IMR-90 (cell line): Measurements from ENCODE around the gene MT1A. TPM values are rescaled to one million over a fixed set of nuclear protein-coding genes. Genes with fewer than 3 reads are reported as not detected.

ENCODE experiments used
- ATAC-seq: fragments of 200-7000 bp; cut with Tn5 transposase; 2 replicates; pipeline ENCODE4 v1.9.1; 2020; ENCODE audit warnings: low read depth, mild to moderate bottlenecking, moderate library complexity
- BruUV-seq: library from RNA; stranded (reverse); fragments of 400-500 nt; replicated peaks from 2 replicates; lab custom pipeline; 2021; lab: Mats Ljungman, UMichigan
- CTCF ChIA-PET: fragments of 300-600 bp; formaldehyde crosslinking; extraction: SDS; loops from one replicate; lab custom pipeline; 2021; ENCODE audit warnings: antibody characterized with exemption; lab: Yijun Ruan, JAX
- POLR2A ChIA-PET: fragments of 300-600 bp; sonication (Branson Sonifier 250); formaldehyde crosslinking; loops from one replicate; lab custom pipeline; 2022; ENCODE audit warnings: antibody characterized with exemption; ENCODE audit not compliant: unreplicated experiment; lab: Charles Lee
- DNase-seq: peaks from one replicate; pipeline ENCODE4 v3.0.0; 2013
- H2AFZ ChIP-seq: replicated peaks from 2 replicates; pipeline ENCODE3; 2013; ENCODE audit warnings: low read length, mild to moderate bottlenecking; ENCODE audit not compliant: poor library complexity
- H2AK5ac ChIP-seq: 2 replicates; pipeline ENCODE4 v1.6.1; 2013; ENCODE audit warnings: low read depth, low read length, inconsistent platforms
- H2AK9ac ChIP-seq: replicated peaks from 2 replicates; pipeline ENCODE3; 2013; ENCODE audit warnings: mild to moderate bottlenecking, low read depth, low read length, moderate library complexity; ENCODE audit not compliant: poor library complexity
- H2BK120ac ChIP-seq: 2 replicates; pipeline ENCODE4 v1.6.1; 2013; ENCODE audit warnings: low read depth, low read length, inconsistent platforms
- H2BK15ac ChIP-seq: 3 replicates; pipeline ENCODE4 v1.6.1; 2013; ENCODE audit warnings: low read depth, low read length, inconsistent platforms
- H2BK20ac ChIP-seq: 2 replicates; pipeline ENCODE4 v1.6.1; 2013; ENCODE audit warnings: low read depth, mild to moderate bottlenecking, inconsistent platforms, low read length, moderate library complexity
- H2BK5ac ChIP-seq: 2 replicates; pipeline ENCODE4 v1.6.1; 2013; ENCODE audit warnings: mild to moderate bottlenecking, low read depth, low read length, inconsistent platforms; ENCODE audit not compliant: poor library complexity, severe bottlenecking
- H3K14ac ChIP-seq: replicated peaks from 2 replicates; pipeline ENCODE4 v1.6.1; 2013; ENCODE audit warnings: low read depth, low read length, inconsistent platforms
- H3K18ac ChIP-seq: 2 replicates; pipeline ENCODE4 v1.6.1; 2013; ENCODE audit warnings: low read depth, low read length, control low read depth
- H3K23ac ChIP-seq: 2 replicates; pipeline ENCODE4 v1.6.1; 2013; ENCODE audit warnings: low read depth, low read length, inconsistent platforms
- H3K27ac ChIP-seq: 2 replicates; pipeline ENCODE4 v1.5.1; 2013; ENCODE audit warnings: mild to moderate bottlenecking, control low read depth, low read length; ENCODE audit not compliant: insufficient read depth
- H3K27me3 ChIP-seq: 2 replicates; pipeline ENCODE4 v1.6.1; 2013; ENCODE audit warnings: low read length; ENCODE audit not compliant: control insufficient read depth, insufficient read depth
- H3K36me3 ChIP-seq: 2 replicates; pipeline ENCODE4 v1.6.1; 2013; ENCODE audit warnings: low read length, mixed read lengths; ENCODE audit not compliant: control insufficient read depth, insufficient read depth
- H3K4ac ChIP-seq: 2 replicates; pipeline ENCODE4 v1.6.1; 2013; ENCODE audit warnings: low read depth, low read length, inconsistent platforms
- H3K4me1 ChIP-seq: 2 replicates; pipeline ENCODE4 v1.6.1; 2013; ENCODE audit warnings: low read length, mixed read lengths; ENCODE audit not compliant: control insufficient read depth, insufficient read depth
- H3K4me2 ChIP-seq: 2 replicates; pipeline ENCODE4 v1.6.1; 2013; ENCODE audit warnings: low read depth, mild to moderate bottlenecking, control low read depth, low read length, moderate library complexity
- H3K4me3 ChIP-seq: 2 replicates; pipeline ENCODE4 v1.5.1; 2013; ENCODE audit warnings: low read depth, mild to moderate bottlenecking, control low read depth, low read length, moderate library complexity; ENCODE audit not compliant: insufficient read depth
- H3K56ac ChIP-seq: 2 replicates; pipeline ENCODE4 v1.6.1; 2013; ENCODE audit warnings: low read length, inconsistent platforms; ENCODE audit not compliant: insufficient read depth; ENCODE audit errors: extremely low read depth
- H3K79me1 ChIP-seq, 2 experiments: 2 replicates each; pipeline ENCODE4 v1.6.1; 2013; ENCODE audit warnings: low read length in 2 of 2, inconsistent platforms in 1 of 2, low read depth in 1 of 2
- H3K9ac ChIP-seq: 2 replicates; pipeline ENCODE4 v1.6.1; 2013; ENCODE audit warnings: low read depth, low read length, control low read depth
- H3K9me1 ChIP-seq: 2 replicates; pipeline ENCODE4 v1.6.1; 2013; ENCODE audit warnings: low read length, inconsistent platforms; ENCODE audit not compliant: insufficient read depth
- H3K9me3 ChIP-seq: 2 replicates; pipeline ENCODE4 v1.6.1; 2013; ENCODE audit warnings: low read length; ENCODE audit not compliant: control insufficient read depth, insufficient read depth
- H4K20me1 ChIP-seq: 2 replicates; pipeline ENCODE4 v1.6.1; 2013; ENCODE audit warnings: low read length, inconsistent platforms; ENCODE audit not compliant: insufficient read depth
- H4K5ac ChIP-seq: 2 replicates; pipeline ENCODE4 v1.6.1; 2013; ENCODE audit warnings: mild to moderate bottlenecking, low read depth, low read length, control low read depth
- H4K8ac ChIP-seq, 2 experiments: 2 replicates each; pipeline ENCODE4 v1.6.1; 2013; ENCODE audit warnings: low read depth in 2 of 2, low read length in 2 of 2, control low read depth in 1 of 2, inconsistent platforms in 1 of 2
- H4K91ac ChIP-seq: 2 replicates; pipeline ENCODE4 v1.6.1; 2013; ENCODE audit warnings: low read depth, low read length, inconsistent platforms; ENCODE audit not compliant: insufficient read depth
- BHLHE40 ChIP-seq: fragments of 150-350 bp; IDR thresholded peaks from 2 replicates; pipeline ENCODE4 v1.6.1; 2016; ENCODE audit warnings: mild to moderate bottlenecking, low read depth, low read length
- CEBPB ChIP-seq: IDR thresholded peaks from 2 replicates; pipeline ENCODE4 v1.6.1; 2012; ENCODE audit warnings: low read depth, low read length, improper control_type of control experiment
- FOS ChIP-seq: fragments of 150-350 bp; IDR thresholded peaks from 2 replicates; pipeline ENCODE4 v1.6.1; 2016; ENCODE audit warnings: low read depth, low read length
- MXI1 ChIP-seq: IDR thresholded peaks from 2 replicates; pipeline ENCODE4 v1.6.1; 2012; ENCODE audit warnings: low read depth, mild to moderate bottlenecking, low read length, moderate library complexity, borderline replicate concordance
- NFE2L2 ChIP-seq: fragments of 150-350 bp; IDR thresholded peaks from 2 replicates; pipeline ENCODE4 v1.6.1; 2016; ENCODE audit warnings: low read depth, mild to moderate bottlenecking, low read length
- WGBS, 2 experiments: methylation state at CpG; one replicate each; pipeline versions ENCODE4 v1.1.5 to v1.1.7; 2013; ENCODE audit warnings: missing lambda C conversion rate in 2 of 2; ENCODE audit not compliant: insufficient read length in 1 of 2; ENCODE audit errors: extremely low coverage in 2 of 2; 5-methylcytosine and 5-hydroxymethylcytosine counted together
- dilution Hi-C: fragments of 300-500 bp; cut with HindIII; formaldehyde crosslinking; loops from one replicate; pipeline ENCODE4 v1.14.3; 2018; ENCODE audit warnings: low sequenced_read_pairs; ENCODE audit not compliant: unreplicated experiment
- in situ Hi-C: fragments of 300-500 bp; cut with MboI; formaldehyde crosslinking; loops from 3 replicates; pipeline ENCODE4 v1.14.3; 2019; ENCODE audit warnings: low sequenced_read_pairs, inconsistent platforms, mixed read lengths
- intact Hi-C: fragments of 100-400 bp; cut with micrococcal nuclease; formaldehyde crosslinking; loops from 2 replicates; pipeline ENCODE4 v1.10.0; 2022
- polyA plus RNA-seq, 3 experiments: library from polyadenylated mRNA; depleted of rRNA; stranded (reverse); fragments of >200 nt; gene quantifications; 2 replicates each; pipeline ENCODE4 v1.2.3, GENCODE V29; 2012; ENCODE audit warnings: low replicate concordance in 1 of 3
- total RNA-seq: library from RNA; depleted of rRNA; stranded (reverse); fragments of >200 nt; gene quantifications from 2 replicates; pipeline ENCODE4 v1.2.3, GENCODE V29; 2012

Gene MT1A
- total and polyA plus RNA-seq, 2 of the 4 experiments (the other 2 are of a cell fraction) = 1.6 TPM; not detected in 1

DNA sequence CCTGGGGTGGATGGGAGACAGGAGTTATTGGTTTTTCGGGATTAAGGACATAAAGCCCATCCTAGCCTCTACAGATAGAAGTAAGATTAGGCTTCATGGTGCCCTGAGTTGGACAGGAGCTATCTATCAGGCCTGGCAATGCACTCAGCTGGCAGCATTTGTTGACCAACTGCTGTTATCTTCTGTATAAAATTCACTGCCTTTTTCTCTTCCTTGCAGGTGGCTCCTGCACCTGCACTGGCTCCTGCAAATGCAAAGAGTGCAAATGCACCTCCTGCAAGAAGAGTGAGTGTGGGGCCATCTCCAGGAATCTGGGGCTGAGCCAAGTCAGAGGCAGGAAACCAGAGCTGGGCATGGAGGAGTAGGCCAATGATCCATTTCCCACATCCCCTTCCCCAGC lies 579 bp downstream of the MT1A start:
- no peak overlapping the region for H2AFZ ChIP-seq
- in situ Hi-C loops (no loop called here), dilution Hi-C loops (no loop called here), intact Hi-C loops (no loop called here)
- ATAC-seq = no peak
- no peaks in the 10 kb centered on the region for H3K9me1 ChIP-seq
- DNase-seq = no peak
- H3K23ac ChIP-seq = no peak overlapping the region
- no peak overlapping the region for H3K18ac ChIP-seq
- H4K5ac ChIP-seq = no peak overlapping the region
- no peak overlapping the region for H2BK120ac ChIP-seq
- H3K4me3 ChIP-seq = no peak overlapping the region
- H3K9ac ChIP-seq = no peak overlapping the region
- no peak overlapping the region for H3K14ac ChIP-seq
- no TSS peak for BruUV-seq
- no peak overlapping the region for H2BK20ac ChIP-seq
- no peak overlapping the region for H4K91ac ChIP-seq
- H2BK5ac ChIP-seq = no peak overlapping the region
- H2AK9ac ChIP-seq = no peak overlapping the region
- H3K9me3 ChIP-seq = peaks cover 2% of the 10 kb centered on the region; the same call in 1 of the 2 replicates
- no peak overlapping the region for H4K8ac ChIP-seq
- POLR2A ChIA-PET = no interaction called here
- no peak overlapping the region for H2AK5ac ChIP-seq
- CTCF ChIA-PET = no interaction called here
- no peak overlapping the region for H3K4me2 ChIP-seq
- no peaks in the 10 kb centered on the region for H3K36me3 ChIP-seq
- peaks cover 90% of the 10 kb centered on the region for H3K27me3 ChIP-seq
- no peak overlapping the region for H3K4ac ChIP-seq
- H3K4me1 ChIP-seq = no peaks in the 10 kb centered on the region; the same call in 1 of the 2 replicates
- H3K56ac ChIP-seq = no peak overlapping the region
- no peaks in the 10 kb centered on the region for H3K79me1 ChIP-seq
- WGBS, 2 experiments = no CpG with 5 or more reads among the region's 1 CpG
- H2BK15ac ChIP-seq = no peak overlapping the region
- H3K27ac ChIP-seq = no peak overlapping the region
- TF ChIP-seq BHLHE40 (no peak), NFE2L2 (no peak), FOS (no peak), MXI1 (no peak), CEBPB (no peak)
- no peaks in the 10 kb centered on the region for H4K20me1 ChIP-seq
